HEK293 (cell line): Measurements from ENCODE around the gene PCDH9.

ENCODE experiments used
- CTCF ChIA-PET: fragments of 350-600 bp; formaldehyde crosslinking; extraction: SDS; loops from one replicate; lab custom pipeline; 2021; ENCODE audit warnings: antibody characterized with exemption; lab: Yijun Ruan, JAX
- POLR2A ChIA-PET: fragments of 300-600 bp; formaldehyde crosslinking; extraction: SDS; loops from one replicate; lab custom pipeline; 2020; ENCODE audit warnings: antibody characterized with exemption, inconsistent platforms; lab: Yijun Ruan, JAX
- H3K27ac ChIP-seq: fragments of 200-500 bp; sonication (Bioruptor generic); 2 replicates; pipeline ENCODE4 v1.5.1; 2014; ENCODE audit warnings: low read depth, low read length, control low read depth, inconsistent platforms; ENCODE audit errors: extremely low read depth
- H3K36me3 ChIP-seq, 2 experiments: fragments of 200-500 bp in 1 of 2; sonication (Bioruptor generic) in 1 of 2; 1 replicate in 1 of 2; 2 replicates in 1 of 2; pipeline ENCODE4 v1.5.1; 2014 to 2017; ENCODE audit warnings: inconsistent platforms in 2 of 2, low read length in 2 of 2; ENCODE audit not compliant: control insufficient read depth in 2 of 2, insufficient read depth in 1 of 2
- H3K4me1 ChIP-seq: fragments of 200-500 bp; sonication (Bioruptor generic); 2 replicates; pipeline ENCODE4 v1.5.1; 2014; ENCODE audit warnings: mild to moderate bottlenecking, low read length, inconsistent platforms; ENCODE audit not compliant: control insufficient read depth, insufficient read depth
- H3K4me3 ChIP-seq: 2 replicates; pipeline ENCODE4 v1.5.1; 2011; ENCODE audit warnings: low read depth, mild to moderate bottlenecking, control low read depth, low read length, moderate library complexity
- H3K9me3 ChIP-seq: fragments of 200-500 bp; sonication (Bioruptor generic); 2 replicates; pipeline ENCODE4 v1.5.1; 2014; ENCODE audit warnings: low read depth, low read length, inconsistent platforms; ENCODE audit not compliant: control insufficient read depth, insufficient read depth
- ATF2 ChIP-seq: fragments of 450-650 bp; formaldehyde crosslinking; IDR thresholded peaks from 2 replicates; pipeline ENCODE4 v1.5.1; 2016; ENCODE audit warnings: missing biosample characterization, missing genetic modification characterization, low read depth
- KLF8 ChIP-seq: fragments of 450-650 bp; formaldehyde crosslinking; IDR thresholded peaks from 2 replicates; pipeline ENCODE4 v1.5.1; 2016; ENCODE audit warnings: missing biosample characterization, missing genetic modification characterization
- MZF1 ChIP-seq: fragments of 450-650 bp; formaldehyde crosslinking; IDR thresholded peaks from 2 replicates; pipeline ENCODE4 v1.5.1; 2017; ENCODE audit warnings: missing biosample characterization, missing genetic modification characterization, borderline replicate concordance
- OSR2 ChIP-seq: fragments of 450-650 bp; formaldehyde crosslinking; IDR thresholded peaks from 2 replicates; pipeline ENCODE4 v1.5.1; 2016; ENCODE audit warnings: missing biosample characterization, missing genetic modification characterization
- SP3 ChIP-seq: fragments of 450-650 bp; formaldehyde crosslinking; IDR thresholded peaks from 2 replicates; pipeline ENCODE4 v1.5.1; 2016; ENCODE audit warnings: missing biosample characterization, missing genetic modification characterization
- YY2 ChIP-seq: fragments of 450-650 bp; formaldehyde crosslinking; IDR thresholded peaks from 2 replicates; pipeline ENCODE4 v1.5.1; 2016; ENCODE audit warnings: missing biosample characterization, missing genetic modification characterization
- ZFP3 ChIP-seq: fragments of 450-650 bp; formaldehyde crosslinking; IDR thresholded peaks from 2 replicates; pipeline ENCODE4 v1.5.1; 2016; ENCODE audit warnings: low read depth, missing biosample characterization, missing genetic modification characterization
- ZNF114 ChIP-seq: fragments of 450-650 bp; formaldehyde crosslinking; IDR thresholded peaks from 2 replicates; pipeline ENCODE4 v1.5.0; 2017; ENCODE audit warnings: missing biosample characterization, missing genetic modification characterization
- ZNF132 ChIP-seq: fragments of 450-650 bp; formaldehyde crosslinking; IDR thresholded peaks from 2 replicates; pipeline ENCODE4 v1.5.1; 2017; ENCODE audit warnings: missing biosample characterization, missing genetic modification characterization, borderline replicate concordance
- ZNF16 ChIP-seq: fragments of 450-650 bp; formaldehyde crosslinking; IDR thresholded peaks from 2 replicates; pipeline ENCODE4 v1.5.1; 2016; ENCODE audit warnings: low read depth, missing biosample characterization, missing genetic modification characterization
- ZNF223 ChIP-seq: fragments of 450-650 bp; formaldehyde crosslinking; IDR thresholded peaks from 2 replicates; pipeline ENCODE4 v1.5.1; 2016; ENCODE audit warnings: missing biosample characterization, missing genetic modification characterization
- ZNF248 ChIP-seq: fragments of 450-650 bp; formaldehyde crosslinking; IDR thresholded peaks from 2 replicates; pipeline ENCODE4 v1.5.1; 2017; ENCODE audit warnings: missing biosample characterization, missing genetic modification characterization
- ZNF335 ChIP-seq: fragments of 450-650 bp; formaldehyde crosslinking; conservative IDR thresholded peaks from 2 replicates; pipeline ENCODE4 v1.5.1; 2016; ENCODE audit warnings: missing biosample characterization, missing genetic modification characterization
- ZNF391 ChIP-seq: fragments of 450-650 bp; formaldehyde crosslinking; IDR thresholded peaks from 2 replicates; pipeline ENCODE4 v1.5.1; 2016; ENCODE audit warnings: low read depth, missing biosample characterization, missing genetic modification characterization, borderline replicate concordance
- ZNF404 ChIP-seq: fragments of 450-650 bp; formaldehyde crosslinking; IDR thresholded peaks from 2 replicates; pipeline ENCODE4 v1.5.1; 2017; ENCODE audit warnings: missing biosample characterization, missing genetic modification characterization
- ZNF433 ChIP-seq: fragments of 450-650 bp; formaldehyde crosslinking; IDR thresholded peaks from 2 replicates; pipeline ENCODE4 v1.5.1; 2016; ENCODE audit warnings: missing biosample characterization, missing genetic modification characterization, low read depth
- ZNF510 ChIP-seq: fragments of 450-650 bp; formaldehyde crosslinking; IDR thresholded peaks from 2 replicates; pipeline ENCODE4 v1.5.1; 2018; ENCODE audit warnings: mild to moderate bottlenecking, missing genetic modification characterization, missing biosample characterization; ENCODE audit not compliant: insufficient replicate concordance
- ZNF529 ChIP-seq: fragments of 450-650 bp; formaldehyde crosslinking; IDR thresholded peaks from 2 replicates; pipeline ENCODE4 v1.5.1; 2017; ENCODE audit warnings: missing genetic modification characterization, missing biosample characterization; ENCODE audit not compliant: insufficient replicate concordance
- ZNF701 ChIP-seq: fragments of 450-650 bp; formaldehyde crosslinking; IDR thresholded peaks from 2 replicates; pipeline ENCODE4 v1.5.1; 2016; ENCODE audit warnings: missing biosample characterization, missing genetic modification characterization
- ZNF768 ChIP-seq: fragments of 450-650 bp; formaldehyde crosslinking; IDR thresholded peaks from 2 replicates; pipeline ENCODE4 v1.5.1; 2018; ENCODE audit warnings: missing biosample characterization, mild to moderate bottlenecking, missing genetic modification characterization
- TF ChIP-seq, protein P1 (sequence below): fragments of 450-650 bp; formaldehyde crosslinking; IDR thresholded peaks from 2 replicates; pipeline ENCODE4 v1.5.1; 2017; ENCODE audit warnings: missing biosample characterization, missing genetic modification characterization
- TF ChIP-seq, protein P2 (sequence below): fragments of 450-650 bp; formaldehyde crosslinking; IDR thresholded peaks from 2 replicates; pipeline ENCODE4 v1.5.1; 2016; ENCODE audit warnings: missing biosample characterization, missing genetic modification characterization
- TF ChIP-seq, protein P3 (sequence below): fragments of 450-650 bp; formaldehyde crosslinking; IDR thresholded peaks from 2 replicates; pipeline ENCODE4 v1.5.1; 2017; ENCODE audit warnings: missing biosample characterization, missing genetic modification characterization

Gene PCDH9

DNA sequence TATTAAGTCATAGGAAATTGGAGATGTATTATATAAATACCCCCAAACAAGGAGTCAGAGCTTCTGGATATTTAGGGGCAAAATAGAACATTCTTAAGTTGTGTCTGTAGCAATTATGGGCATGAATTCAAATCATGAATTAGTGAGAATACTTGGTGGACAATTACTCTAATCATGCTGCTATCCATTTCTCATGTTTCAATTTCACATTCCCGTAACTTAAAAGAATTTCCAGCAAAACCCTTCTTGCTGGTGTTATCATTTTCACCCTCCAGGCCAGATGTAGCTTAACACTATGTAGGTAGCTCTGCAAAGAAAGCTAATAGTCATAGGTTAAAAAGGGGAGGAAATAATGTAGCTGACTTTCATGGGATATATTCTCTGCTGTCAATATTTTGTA is 136.1 kb downstream of the PCDH9 start (continued):
- TF ChIP-seq, protein P1, sequence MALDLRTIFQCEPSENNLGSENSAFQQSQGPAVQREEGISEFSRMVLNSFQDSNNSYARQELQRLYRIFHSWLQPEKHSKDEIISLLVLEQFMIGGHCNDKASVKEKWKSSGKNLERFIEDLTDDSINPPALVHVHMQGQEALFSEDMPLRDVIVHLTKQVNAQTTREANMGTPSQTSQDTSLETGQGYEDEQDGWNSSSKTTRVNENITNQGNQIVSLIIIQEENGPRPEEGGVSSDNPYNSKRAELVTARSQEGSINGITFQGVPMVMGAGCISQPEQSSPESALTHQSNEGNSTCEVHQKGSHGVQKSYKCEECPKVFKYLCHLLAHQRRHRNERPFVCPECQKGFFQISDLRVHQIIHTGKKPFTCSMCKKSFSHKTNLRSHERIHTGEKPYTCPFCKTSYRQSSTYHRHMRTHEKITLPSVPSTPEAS: no peak
- TF ChIP-seq ZNF223: no peak
- TF ChIP-seq, protein P2, sequence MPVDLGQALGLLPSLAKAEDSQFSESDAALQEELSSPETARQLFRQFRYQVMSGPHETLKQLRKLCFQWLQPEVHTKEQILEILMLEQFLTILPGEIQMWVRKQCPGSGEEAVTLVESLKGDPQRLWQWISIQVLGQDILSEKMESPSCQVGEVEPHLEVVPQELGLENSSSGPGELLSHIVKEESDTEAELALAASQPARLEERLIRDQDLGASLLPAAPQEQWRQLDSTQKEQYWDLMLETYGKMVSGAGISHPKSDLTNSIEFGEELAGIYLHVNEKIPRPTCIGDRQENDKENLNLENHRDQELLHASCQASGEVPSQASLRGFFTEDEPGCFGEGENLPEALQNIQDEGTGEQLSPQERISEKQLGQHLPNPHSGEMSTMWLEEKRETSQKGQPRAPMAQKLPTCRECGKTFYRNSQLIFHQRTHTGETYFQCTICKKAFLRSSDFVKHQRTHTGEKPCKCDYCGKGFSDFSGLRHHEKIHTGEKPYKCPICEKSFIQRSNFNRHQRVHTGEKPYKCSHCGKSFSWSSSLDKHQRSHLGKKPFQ (tag by site-specific recombination): no peak
- TF ChIP-seq ZNF114 (tag by site-specific recombination): no peak
- TF ChIP-seq ZNF132 (tag by site-specific recombination): no peak
- no peak for TF ChIP-seq ZNF529 (tag by site-specific recombination)
- TF ChIP-seq ZNF16 (tag by site-specific recombination): no peak
- TF ChIP-seq ATF2: no peak

DNA sequence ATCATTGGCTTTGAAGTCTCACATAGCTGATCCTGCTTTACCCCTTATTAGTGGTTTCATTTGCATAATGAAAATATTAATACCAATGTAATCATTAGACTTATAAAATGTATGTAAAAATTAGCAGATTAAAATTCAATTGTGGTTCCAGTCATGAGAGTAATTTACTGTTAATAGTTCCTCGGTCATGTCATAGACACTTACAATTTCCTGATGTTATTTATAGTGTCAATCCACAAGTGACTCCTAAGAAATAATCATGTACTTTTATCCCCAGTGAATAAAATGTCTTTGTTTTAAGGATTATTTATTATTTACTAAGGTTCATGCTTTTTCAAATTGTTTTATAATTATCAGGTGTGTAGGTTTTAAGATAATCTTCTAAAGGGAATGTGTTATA is 138.5 kb downstream of the PCDH9 start:
- Histone ChIP-seq H3K4me3 (no peak overlapping the region), H3K36me3 (no peaks in the 10 kb centered on the region), H3K4me1 (no peaks in the 10 kb centered on the region), H3K27ac (no peak overlapping the region)
- POLR2A ChIA-PET: no interaction called here
- TF ChIP-seq OSR2: no peak
- no peak for TF ChIP-seq ZNF248 (tag by site-specific recombination)
- no peak for TF ChIP-seq ZNF701 (tag by site-specific recombination)
- no peak for TF ChIP-seq ZNF391 (tag by site-specific recombination)
- TF ChIP-seq SP3 (tag by site-specific recombination): no peak
- TF ChIP-seq ZNF433: no peak
- TF ChIP-seq ZNF510: no peak
- TF ChIP-seq YY2 (tag by site-specific recombination): no peak
- TF ChIP-seq, protein P3, sequence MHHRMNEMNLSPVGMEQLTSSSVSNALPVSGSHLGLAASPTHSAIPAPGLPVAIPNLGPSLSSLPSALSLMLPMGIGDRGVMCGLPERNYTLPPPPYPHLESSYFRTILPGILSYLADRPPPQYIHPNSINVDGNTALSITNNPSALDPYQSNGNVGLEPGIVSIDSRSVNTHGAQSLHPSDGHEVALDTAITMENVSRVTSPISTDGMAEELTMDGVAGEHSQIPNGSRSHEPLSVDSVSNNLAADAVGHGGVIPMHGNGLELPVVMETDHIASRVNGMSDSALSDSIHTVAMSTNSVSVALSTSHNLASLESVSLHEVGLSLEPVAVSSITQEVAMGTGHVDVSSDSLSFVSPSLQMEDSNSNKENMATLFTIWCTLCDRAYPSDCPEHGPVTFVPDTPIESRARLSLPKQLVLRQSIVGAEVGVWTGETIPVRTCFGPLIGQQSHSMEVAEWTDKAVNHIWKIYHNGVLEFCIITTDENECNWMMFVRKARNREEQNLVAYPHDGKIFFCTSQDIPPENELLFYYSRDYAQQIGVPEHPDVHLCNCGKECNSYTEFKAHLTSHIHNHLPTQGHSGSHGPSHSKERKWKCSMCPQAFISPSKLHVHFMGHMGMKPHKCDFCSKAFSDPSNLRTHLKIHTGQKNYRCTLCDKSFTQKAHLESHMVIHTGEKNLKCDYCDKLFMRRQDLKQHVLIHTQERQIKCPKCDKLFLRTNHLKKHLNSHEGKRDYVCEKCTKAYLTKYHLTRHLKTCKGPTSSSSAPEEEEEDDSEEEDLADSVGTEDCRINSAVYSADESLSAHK (tag by site-specific recombination): no peak
- TF ChIP-seq ZFP3 (tag by site-specific recombination): no peak
- no peak for TF ChIP-seq MZF1
- TF ChIP-seq ZNF404 (tag by site-specific recombination): no peak
- no peak for TF ChIP-seq ZNF335 (tag by site-specific recombination)
- no peak for TF ChIP-seq ZNF768 (tag by site-specific recombination)
- no peak for TF ChIP-seq KLF8 (tag by site-specific recombination)
- TF ChIP-seq, all 188 proteins: peak for 0
- no peaks in the 10 kb centered on the region for H3K9me3 ChIP-seq
- CTCF ChIA-PET: interaction anchor here (0.9 kb wide), 1 partner anchor 85 kb away, joined by 3 read pairs; no protein-coding TSS in a partner anchor
